T-helper 1 cell treated with Interleukin-12 subunit alpha and Interleukin-12 subunit beta and Interleukin-4 antibody, amounts not matched to agents 30 ng/mL and 1 ng/mL, for 36 hours (primary cell): ENCODE data around the gene CCDC6. TPM values are rescaled to one million over a fixed set of nuclear protein-coding genes. Genes with fewer than 3 reads are reported as not detected.
"Not testable (repeated sequence)": the region's sequence is repeated elsewhere in the genome, so short reads cannot be mapped to it uniquely, and the experiment has no call there.

Source experiments
- intact Hi-C: fragments of 100-400 bp; cut with micrococcal nuclease; formaldehyde crosslinking; loops from one replicate; pipeline ENCODE4 v1.15.1; 2024
- total RNA-seq: library from RNA; stranded (reverse); gene quantifications from 2 replicates; pipeline ENCODE4 v1.2.3, GENCODE V29; 2022

Gene CCDC6
- total RNA-seq, result 57.5 and 58.0 TPM in 2 replicates

DNA sequence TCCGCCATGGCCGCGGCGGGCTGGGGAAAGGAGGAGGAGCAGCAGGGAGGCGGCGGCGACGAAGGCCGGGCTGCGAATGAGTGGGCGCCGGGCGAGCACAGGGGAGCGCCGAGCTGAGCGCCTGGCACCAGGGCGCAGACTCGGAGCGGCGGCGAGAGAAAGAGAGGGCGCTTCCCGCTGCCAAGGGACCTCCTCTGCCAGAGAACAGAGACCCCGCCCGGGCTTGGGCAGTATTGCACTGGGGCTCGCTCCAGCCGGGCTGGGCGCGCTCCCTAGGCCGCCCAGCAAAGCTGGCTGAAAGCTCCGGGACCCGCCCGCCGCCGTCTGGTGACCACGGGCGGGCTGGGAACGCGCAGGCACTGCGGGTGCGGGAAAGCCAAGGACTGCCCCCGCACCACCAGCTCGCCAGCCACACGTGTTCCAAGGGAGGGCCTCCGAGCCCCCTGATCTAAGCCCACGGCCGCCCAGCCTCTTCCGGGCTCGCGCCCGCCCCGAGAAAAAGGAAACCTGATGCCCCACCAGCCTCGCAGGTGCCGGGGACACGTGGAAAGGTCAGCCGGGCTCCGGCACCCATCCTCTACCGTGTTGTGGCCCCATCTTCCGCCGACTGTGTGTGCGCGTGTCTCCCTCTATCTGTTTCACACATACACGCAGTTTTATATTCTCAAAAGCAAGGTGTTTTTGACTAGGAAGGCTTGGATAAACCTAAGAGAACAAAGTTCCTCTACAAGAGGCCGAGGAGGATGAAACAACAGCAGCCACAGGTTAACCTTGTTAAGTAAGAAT lies at the start of gene CCDC6:
Gene CCDC6 (minus strand): TSS at position 140 of the 786 bp plus-strand sequence. CDS start 132 bp downstream, at position 8.
- intact Hi-C loops, result loop anchor here (1.0 to 10.0 kb wide), 10 partner anchors 41 to 1638 kb away; partner anchors contain the start of genes CISD1 and TFAM

DNA sequence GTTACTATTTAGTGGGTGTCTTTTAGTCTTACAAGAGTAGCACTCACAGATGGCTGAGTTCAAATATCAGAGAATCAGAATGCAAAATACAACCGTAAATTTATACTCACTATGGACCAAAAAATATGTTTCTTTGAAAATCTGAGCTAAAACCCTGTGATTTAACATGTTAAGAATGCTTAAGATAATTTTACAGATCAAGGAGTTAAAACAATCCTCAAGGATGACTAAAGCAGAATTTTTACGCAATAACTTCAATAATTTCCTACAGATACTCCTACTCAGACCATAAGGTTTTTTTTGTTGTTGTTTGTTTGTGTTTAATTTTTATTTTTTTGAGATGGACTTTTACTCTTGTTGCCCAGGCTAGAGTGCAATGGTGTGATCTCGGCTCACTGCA lies 47.9 kb upstream of the CCDC6 start:
- intact Hi-C loops, result no loop called here

DNA sequence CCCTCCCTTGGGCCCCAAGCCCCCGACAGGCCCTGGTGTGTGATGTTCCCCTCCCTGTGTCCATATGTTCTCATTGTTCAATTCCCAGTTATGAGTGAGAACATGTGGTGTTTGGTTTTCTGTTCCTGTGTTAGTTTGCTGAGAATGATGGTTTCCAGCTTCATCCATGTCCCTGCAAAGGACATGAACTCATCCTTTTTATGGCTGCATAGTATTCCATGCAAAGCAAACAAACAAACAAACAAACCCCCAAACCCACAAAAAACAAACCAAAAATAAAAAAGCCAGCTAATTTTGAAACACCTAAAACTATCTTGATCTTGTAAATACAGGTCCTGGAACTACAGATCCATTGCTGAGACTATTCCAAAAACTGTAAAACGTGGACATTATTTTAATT lies 47.4 kb upstream of the CCDC6 start:
- intact Hi-C loops, result not testable (repeated sequence)

DNA sequence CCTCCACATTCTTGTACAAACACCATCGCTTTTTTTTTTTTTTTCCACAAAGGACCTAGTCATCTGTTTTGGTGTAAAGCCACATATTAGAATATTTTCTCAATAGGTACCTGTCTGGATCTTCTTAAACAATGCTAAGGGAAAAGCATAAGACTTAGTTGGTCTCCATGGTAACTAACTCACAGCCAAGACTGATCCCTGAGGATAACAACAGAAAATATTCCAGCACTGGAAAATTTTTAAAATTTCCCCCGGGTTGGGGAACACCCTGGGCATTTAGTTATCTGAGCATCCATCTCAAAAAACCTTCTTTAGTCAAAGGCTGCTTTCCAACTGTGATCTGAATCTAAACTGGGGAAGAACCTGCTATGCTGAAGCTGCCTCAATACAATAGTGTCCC lies 43.7 kb upstream of the CCDC6 start:
- intact Hi-C loops, result no loop called here

DNA sequence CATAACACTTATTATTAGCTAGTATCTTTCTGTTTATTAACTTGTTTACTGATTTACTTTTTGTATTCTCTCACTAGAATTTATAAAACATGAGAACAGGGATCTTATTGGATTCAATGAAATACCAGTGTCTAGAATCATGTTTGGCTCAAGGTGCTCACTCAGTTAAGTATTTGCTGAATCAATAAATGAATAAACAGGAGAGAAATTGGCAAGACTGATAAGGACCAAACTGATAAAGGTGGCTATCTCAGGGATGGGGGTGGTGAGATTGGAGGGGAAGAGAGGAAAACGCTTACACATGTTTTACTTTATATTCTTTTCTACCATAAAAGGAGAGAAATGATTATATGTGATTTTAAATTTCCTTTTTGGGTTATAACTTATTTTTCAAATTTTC lies 43.3 kb upstream of the CCDC6 start:
- intact Hi-C loops, result no loop called here

DNA sequence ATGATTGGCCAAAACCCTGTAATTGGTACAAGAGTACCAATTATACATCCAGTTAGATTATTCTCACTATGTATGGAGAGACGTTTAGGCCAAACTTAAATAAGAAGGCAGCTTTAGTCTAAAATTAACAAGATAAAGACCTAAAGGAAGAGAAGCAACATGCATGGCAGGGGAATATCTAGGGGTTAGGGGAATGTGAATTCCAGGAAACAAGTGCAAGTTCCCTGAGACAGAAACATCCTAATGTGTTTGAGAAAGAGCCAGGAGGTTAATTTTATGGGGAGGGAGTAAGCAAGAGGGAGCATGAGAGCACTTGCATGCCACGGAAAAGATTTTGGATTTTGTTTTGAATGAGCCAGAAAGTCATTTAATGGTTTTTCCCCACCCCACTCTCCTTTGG lies 39.6 kb upstream of the CCDC6 start:
- intact Hi-C loops, result no loop called here

DNA sequence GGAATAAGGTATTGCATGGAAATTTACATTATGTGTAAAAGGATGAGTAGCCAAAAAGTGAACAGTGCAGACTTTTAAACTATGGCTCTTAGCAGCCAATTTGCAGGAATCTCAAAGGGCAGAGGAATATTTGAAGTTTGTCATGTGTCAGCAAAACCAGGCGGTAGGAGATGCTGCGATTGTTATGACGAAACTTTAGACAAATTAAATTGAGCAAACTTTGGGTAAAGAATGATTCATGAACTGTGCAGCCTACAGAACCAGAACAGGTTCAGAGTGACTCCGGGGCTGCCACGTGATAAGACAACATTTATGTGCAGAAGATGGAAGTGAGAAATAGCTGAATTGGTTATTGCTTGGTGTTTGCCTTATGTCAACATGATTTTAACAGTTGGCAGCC lies 39.2 kb upstream of the CCDC6 start:
- intact Hi-C loops, result no loop called here

DNA sequence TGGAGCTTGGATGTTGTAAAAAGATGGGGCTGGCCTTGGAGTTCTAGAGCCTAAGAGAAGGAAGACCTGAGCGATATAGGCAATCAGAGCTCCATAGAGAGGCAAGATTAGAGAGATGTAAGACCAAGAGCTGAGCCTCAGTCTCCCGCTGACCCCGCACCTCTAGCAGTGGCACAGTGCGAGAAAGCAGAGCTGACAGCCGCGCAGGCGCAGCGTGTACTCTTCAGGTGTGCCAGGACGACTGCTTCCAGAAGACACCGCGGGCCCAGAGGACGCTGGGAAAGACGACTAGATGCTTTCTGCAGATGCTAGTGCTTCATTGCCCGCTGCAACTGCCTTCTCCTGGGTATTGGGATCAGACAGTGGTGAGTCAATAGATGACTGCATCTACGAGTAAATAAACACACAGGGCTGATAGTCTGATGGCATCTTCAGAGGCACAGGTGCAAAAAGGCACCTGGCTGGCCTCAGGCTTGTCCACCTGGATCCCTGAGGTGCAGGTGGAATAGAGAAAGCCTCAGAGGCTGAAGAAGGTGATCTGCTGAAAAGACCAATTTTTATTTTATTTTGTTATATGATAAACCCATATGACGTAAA lies 38.1 kb upstream of the CCDC6 start:
- intact Hi-C loops, result no loop called here

DNA sequence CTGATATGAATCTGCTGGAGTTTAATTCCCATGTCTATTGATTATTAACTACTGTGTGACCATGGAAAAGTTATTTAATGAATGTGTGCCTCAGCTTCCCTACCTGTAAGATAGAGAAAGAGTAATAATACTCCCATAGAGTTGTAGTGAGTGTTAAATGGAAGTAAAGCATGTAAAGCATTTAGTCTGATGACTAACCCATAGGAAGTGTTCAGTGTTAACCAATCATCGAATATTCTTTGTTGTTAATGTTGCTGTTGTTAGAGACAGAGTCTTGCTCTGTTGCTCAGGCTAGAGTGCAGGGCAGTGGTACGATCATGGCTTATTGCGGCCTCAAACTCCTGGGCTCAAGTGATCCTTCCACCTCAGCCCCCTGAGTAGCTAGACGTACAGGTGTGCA lies 36.2 kb upstream of the CCDC6 start:
- intact Hi-C loops, result no loop called here

DNA sequence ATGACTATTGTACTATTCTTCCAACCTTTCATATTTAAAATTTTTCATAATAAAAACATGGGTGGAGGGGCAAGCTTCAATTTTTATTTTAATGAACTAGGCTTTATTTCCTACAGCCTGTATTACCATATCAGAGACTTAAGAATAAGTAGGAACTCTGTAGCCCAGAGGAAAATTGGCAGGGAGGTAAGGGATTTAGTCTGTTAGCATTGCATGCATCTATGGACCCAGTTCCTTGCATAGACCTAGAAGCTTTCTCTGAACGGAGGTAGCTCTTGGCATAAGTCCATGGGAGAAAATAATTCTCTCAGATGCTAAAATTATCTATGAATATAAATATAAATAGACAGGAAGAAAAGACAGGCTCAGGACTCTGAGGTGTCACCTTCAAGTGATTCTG lies 31.4 kb upstream of the CCDC6 start:
- intact Hi-C loops, result no loop called here

DNA sequence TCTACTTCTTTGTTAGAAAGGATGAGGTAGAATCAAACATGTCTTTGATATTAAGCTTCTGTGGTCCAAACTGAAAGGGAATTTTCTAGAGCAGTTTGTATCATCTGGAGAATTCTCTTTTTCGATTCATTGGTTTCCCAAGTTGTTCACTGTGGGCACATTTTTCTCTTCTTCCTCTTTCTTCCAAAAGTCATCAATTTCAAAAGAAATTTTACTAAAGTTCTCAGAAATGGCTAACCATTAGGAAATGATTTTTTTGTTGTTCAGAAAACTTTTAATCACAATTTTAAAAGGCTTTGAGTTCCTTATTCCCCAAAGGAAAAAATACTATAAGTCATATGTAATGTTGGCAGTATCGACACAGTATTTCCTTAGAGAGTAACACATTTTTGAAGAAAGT lies 28.3 kb upstream of the CCDC6 start:
- intact Hi-C loops, result no loop called here

DNA sequence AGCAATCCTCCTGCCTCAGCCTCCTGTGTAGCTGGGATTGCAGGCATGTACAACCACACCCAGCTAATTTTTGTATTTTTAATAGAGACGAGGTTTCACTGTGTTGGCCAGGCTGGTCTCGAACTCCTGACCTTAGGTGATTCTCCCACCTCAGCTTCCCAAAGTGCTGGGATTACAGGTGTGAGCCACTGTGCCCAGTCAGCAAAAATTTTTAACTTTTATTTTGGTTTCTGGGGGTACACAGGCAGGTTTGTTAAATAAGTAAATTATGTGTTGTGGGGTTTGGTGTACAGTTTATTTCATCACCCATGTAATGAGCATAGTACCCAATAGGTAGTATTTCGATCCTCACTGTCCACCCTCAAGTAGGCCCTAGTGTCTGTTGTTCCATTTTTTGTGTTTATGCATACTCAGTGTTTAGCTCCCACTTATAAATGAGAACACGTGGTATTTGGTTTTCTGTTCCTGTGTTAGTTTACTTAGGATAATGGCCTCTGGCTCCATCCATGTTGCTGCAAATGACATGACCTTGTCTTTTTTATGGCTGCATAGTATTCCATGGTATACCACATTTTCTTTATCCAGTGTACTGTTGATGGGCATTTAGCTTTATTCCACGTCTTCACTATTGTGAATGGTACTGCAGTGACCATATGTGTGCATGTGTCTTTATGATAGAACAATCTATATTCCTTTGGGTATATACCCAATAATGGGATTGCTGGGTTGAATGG lies 24.6 kb upstream of the CCDC6 start:
- intact Hi-C loops, result not testable (repeated sequence)

DNA sequence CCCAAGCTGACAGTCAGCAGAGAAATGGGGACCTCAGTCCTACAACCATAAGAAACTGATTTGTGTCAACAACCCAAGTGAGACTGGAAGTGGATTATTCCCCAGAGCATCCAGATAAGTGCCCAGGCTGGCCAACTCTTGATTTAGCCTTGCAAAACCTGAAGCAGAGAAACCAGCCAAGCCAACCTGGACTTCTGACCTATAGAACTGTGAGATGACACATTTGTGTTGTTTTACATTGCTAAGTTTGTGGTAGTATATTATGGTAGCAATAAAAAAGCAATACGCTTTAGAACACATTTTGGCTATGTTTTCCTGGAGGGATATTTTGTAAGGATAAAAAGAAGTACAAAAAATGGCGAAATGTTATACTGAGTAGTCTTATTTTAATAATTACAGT lies 19.7 kb upstream of the CCDC6 start:
- intact Hi-C loops, result no loop called here

DNA sequence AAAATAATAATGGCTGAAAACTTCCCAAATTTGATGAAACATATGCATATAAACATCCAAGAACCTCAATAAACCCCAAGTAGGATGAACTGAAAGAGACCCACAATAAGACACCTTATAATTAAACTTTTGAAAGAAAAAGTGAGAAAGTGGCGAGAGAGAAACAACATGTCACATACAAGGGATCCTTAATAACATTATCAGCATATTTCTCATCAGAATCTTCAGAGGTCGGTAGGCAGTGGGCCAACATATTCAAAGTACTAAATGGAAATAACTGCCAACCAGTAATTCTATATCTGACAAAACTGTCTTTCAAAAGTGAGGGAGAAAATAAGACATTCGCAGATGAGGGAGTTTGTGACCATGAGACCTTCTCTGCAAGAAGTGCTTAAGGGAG lies 16.6 kb upstream of the CCDC6 start:
- intact Hi-C loops, result no loop called here

DNA sequence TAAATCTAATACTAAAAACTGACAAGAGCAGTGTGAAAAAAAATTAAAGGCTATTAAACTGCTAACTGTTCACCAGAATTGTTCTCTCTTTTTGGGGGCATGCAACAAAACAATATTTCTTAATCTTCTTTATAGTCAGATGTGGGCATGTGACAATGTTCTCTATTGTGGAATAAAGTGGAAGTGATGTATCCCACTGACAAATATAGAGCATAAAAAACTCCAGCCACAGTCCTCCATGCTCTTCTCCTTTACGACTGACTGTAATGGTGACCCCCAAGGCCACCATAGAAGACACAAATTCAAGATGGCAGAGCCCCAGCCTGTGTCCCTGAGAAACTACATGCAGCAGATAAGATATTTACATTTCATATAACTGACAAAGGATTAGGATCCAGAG lies 11.6 kb upstream of the CCDC6 start:
- intact Hi-C loops, result no loop called here

DNA sequence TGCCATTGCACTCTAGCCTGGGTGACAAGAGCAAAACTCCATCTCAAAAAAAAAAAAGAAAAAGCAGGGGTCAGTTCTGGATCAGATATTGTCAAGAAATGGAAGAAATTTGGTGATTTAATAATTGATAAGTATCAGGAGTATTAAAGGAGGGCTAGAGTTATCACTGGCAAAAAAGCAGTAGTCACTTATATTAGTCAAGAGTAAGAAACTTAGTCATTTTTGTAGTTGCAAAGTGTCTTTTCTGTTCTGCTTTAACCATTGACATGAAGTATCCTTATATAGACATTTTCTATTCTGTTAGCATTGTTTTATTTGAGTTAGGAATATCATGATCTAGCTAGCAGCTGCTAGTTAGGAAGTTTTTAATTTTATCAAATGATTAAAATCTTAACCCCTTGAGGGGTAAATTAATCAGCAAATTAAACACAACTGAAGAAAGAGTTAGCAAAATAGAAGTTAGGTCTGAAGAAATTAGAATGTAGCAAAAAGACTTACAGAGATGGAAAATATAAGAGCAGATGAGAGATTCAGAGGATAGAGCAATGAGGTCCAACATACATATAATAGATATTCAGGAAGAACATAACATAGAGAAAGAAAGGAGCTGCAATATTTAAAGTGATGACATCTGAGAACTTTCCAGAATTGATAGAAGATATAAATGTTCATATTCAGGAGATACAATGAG lies 7.3 kb upstream of the CCDC6 start:
- intact Hi-C loops, result no loop called here

DNA sequence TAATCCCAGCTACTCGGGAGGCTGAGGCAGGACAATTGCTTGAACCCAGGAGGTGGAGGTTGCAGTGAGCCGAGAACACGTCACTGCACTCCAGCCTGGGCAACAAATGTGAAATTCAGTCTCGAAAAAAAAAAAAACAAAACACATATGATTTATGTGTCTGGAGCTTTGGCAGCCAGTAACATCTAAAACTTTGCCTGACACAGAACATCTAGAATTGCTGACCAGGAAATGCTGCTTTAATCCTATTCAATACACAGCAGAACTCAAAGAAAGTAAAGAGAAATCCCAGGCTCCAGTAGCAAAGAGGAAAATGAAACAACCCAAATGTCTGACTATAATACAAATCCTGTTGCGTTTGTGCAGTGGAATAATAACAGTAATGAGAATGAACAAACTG lies 4.5 kb upstream of the CCDC6 start:
- intact Hi-C loops, result no loop called here

DNA sequence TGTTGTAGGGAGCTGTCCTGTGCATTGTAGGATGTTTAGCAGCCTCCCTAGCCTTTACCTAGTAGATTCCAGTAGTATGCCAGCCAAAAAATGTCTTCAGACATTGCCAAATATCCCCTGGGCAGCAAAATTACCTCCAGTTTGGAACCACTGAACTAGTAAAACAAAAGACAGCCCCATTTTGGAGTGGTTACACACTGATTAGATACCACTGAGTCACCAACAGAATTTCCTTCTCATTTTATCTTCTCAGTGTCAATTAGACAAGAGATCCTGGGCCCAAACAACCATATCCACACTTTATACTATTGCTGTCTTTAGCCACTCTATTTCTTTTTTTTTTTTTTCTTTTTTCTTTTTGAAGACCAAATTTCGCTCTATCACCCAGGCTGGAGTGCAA lies 3.5 kb upstream of the CCDC6 start:
- intact Hi-C loops, result loop anchor here (5.0 to 10.0 kb wide), 3 partner anchors 737 to 1628 kb away; partner anchors contain the start of gene TFAM

DNA sequence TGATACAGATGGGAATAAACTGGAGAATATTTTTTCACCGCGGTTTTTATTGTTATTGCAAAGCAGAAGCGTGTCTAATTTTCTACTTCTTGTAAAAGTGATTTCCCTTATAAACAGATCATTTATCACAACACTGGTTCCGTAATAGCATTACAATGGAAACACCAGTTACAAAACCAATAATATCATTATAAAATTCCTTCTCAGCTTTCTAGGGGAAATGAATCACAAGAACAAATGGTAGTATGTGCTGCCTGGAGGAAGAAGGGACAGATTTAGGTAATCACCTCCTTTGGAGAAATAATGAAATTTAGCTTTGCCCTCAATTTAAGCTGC lies 2.4 kb upstream of the CCDC6 start:
- intact Hi-C loops, result loop anchor here (1.0 to 10.0 kb wide), 5 partner anchors 124 to 1626 kb away; partner anchors contain the start of genes CDK1 and TFAM

DNA sequence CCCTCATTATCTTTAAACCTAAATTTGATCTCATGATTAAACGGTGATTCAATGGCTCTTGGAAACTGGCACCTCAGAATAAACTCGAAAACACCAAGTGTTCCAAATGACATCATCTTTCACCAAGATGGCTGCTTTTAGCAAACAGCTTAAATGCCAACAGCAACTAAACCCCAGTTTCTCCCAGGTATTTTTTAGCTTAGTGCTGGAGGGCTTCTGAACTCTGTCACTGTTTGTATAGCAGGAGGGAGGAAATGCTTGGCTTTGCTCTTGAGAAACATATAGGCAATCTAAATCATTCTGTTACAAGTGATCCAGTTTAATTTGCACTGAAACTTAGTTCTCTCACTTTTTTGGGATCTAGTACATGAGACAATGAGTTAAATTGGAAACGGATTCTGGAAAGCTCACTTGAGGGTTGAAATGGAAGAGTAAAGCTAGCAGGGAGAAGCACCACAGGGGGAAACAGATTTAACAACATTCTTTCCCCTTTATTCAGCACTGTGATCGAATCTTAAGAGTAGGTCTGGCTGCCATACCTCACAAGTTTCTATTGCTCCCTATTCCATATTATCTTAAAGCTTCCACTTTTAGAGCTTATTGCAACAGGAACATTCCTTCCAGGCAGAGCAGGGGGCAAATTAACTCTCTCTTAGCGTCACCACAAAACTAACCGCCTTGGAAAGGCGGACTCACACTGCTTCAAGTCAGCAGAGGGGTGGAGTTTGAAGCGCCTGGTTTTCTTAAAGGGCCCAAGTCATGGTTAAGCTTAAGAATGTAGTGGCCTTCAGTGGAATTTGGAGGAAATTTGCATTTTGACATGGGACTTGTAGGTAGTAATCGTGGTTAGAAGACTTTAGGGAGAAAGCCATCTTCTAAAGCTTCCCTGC lies 1.8 kb upstream of the CCDC6 start:
- intact Hi-C loops, result loop anchor here (1.0 to 10.0 kb wide), 9 partner anchors 43 to 1639 kb away; partner anchors contain the start of genes CDK1, CISD1 and TFAM

DNA sequence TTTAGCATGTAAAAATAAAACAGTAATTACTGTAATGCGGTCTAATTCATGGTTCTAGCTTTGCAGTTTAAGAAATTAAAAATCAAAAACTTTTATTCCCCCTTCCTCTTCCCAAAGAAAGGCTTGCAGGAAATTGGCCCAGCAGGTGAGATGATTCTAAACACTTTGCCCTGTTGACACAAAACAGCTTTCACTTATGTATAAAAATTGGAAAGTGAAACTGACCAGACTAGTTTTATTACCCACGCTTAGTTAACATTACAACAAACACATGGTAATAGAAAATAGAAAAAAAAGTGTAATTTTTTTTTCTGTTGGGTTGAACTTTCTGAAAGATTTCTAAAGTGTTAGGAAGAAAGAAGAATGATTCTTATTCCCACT lies 1.2 kb upstream of the CCDC6 start:
- intact Hi-C loops, result loop anchor here (1.0 to 10.0 kb wide), 7 partner anchors 42 to 1639 kb away; partner anchors contain the start of genes CISD1 and TFAM
